GM12891 (cell line): ENCODE measurements around the gene PAX3.

Experiments used
- POLR2A ChIP-seq: IDR thresholded peaks from 2 replicates; pipeline ENCODE4 v1.6.1; 2011; ENCODE audit warnings: low read depth, low read length, control low read depth
- POLR2AphosphoS5 ChIP-seq: IDR thresholded peaks from 2 replicates; pipeline ENCODE4 v1.6.1; 2011; ENCODE audit warnings: low read depth, low read length, control low read depth
- POU2F2 ChIP-seq: IDR thresholded peaks from 2 replicates; pipeline ENCODE4 v1.6.1; 2011; ENCODE audit warnings: low read depth, mild to moderate bottlenecking, control low read depth, low read length, moderate library complexity
- TAF1 ChIP-seq: IDR thresholded peaks from 2 replicates; pipeline ENCODE4 v1.6.1; 2011; ENCODE audit warnings: low read depth, low read length, control low read depth

DNA sequence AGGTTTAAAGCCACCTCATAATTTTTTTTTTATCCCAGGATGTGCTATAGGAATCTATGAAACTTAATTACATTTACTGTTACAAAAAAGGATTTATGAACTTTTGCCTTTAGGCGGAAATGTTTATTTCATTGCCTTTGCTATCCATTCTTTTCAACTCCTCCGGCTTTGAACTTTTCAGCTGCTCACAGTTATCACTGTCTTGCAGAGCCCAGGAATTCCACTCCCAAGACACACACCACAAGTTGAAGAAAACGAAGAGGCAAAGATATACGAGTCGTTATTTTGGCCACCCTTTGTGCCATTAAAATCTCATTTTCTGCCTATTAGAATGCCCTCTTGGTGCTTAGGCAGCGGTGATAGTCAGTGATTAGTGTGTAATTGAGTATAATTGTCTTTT is 80.0 kb downstream of the PAX3 start:
- TF ChIP-seq POU2F2, result no peak
- no peak for TF ChIP-seq TAF1
- TF ChIP-seq POLR2AphosphoS5, result no peak
- no peak for TF ChIP-seq POLR2A
